Psoas muscle (tissue), 8 donors: ENCODE results near the gene ADAD2. TPM values are rescaled to one million over a fixed set of nuclear protein-coding genes. Genes with fewer than 3 reads are reported as not detected.

ENCODE experiments used
- ATAC-seq, 4 donors: fragments of 200-7000 bp; cut with Tn5 transposase; one replicate each; pipeline ENCODE4 v1.9.1; 2020; ENCODE audit warnings: moderate library complexity in 3 of 4, mild to moderate bottlenecking in 2 of 4
- DNase-seq, 2 donors: peaks; one replicate each; pipeline ENCODE4 v3.0.0-alpha.2; 2020
- H3K27ac ChIP-seq: fragments of 200-600 bp; one replicate; pipeline ENCODE4 v1.8.0; 2022
- H3K27me3 ChIP-seq, 3 donors: fragments of 200-600 bp in 1 of 3; one replicate each; pipeline versions ENCODE4 v1.6.1 to v1.8.0; 2013 to 2022; ENCODE audit warnings: low read length in 2 of 3, mild to moderate bottlenecking in 2 of 3, moderate library complexity in 1 of 3; ENCODE audit not compliant: insufficient read depth in 3 of 3
- H3K36me3 ChIP-seq, 2 donors: fragments of 200-600 bp in 1 of 2; one replicate each; pipeline versions ENCODE4 v1.6.1 to v1.8.0; 2013 to 2022; ENCODE audit warnings: low read depth in 1 of 2, mild to moderate bottlenecking in 1 of 2, moderate library complexity in 1 of 2; ENCODE audit not compliant: insufficient read depth in 1 of 2
- H3K4me1 ChIP-seq: fragments of 200-600 bp; one replicate; pipeline ENCODE4 v1.8.0; 2022
- H3K4me3 ChIP-seq: fragments of 200-600 bp; one replicate; pipeline ENCODE4 v1.8.0; 2022; ENCODE audit warnings: mild to moderate bottlenecking
- H3K9me3 ChIP-seq: fragments of 200-600 bp; one replicate; pipeline ENCODE4 v1.8.0; 2022
- CTCF ChIP-seq: fragments of 200-600 bp; IDR thresholded peaks from one replicate; pipeline ENCODE4 v1.8.0; 2022; ENCODE audit warnings: antibody characterized with exemption
- WGBS, 3 donors: extraction: QIAGEN DNeasy Blood & Tissue Kit; methylation state at CpG; one replicate each; pipeline versions ENCODE4 v1.1.6 to v1.1.7; 2013; 5-methylcytosine and 5-hydroxymethylcytosine counted together
- intact Hi-C, 2 donors: fragments of 100-400 bp; cut with DNase I; formaldehyde crosslinking; loops; one replicate each; pipeline versions ENCODE4 v1.11.0 to v1.14.2; 2022
- polyA plus RNA-seq, 3 donors: library from polyadenylated mRNA; stranded (reverse); fragments of 200-250 nt; gene quantifications; one replicate each; pipeline ENCODE4 v1.2.3, GENCODE V29; 2013
- total RNA-seq, 4 donors: library from RNA; stranded (reverse); fragmentation: NEBNext Ultra II Directional in 2 of 4; extraction: Animal tissue kit (Norgen Biotek cat#: 25700) in 2 of 4; gene quantifications; one replicate each; pipeline versions ENCODE4 v1.2.1 to v1.2.4, GENCODE V29; 2021 to 2023
- donor health status: healthy with polysubstance abuse.
- donor health status: DM: no; HTN: no; CAD: no; lungs with moderate emphysema.
- donor health status: Bipolar disorder and iron deficiency.
- donor health status: healthy.
- donor health status: DM: yes; HTN: yes; CAD: no.
- donor health status: DM: no; HTN: no; CAD: no.
- donor health status: DM: no; HTN: no; CAD: no.
- donor health status: DM: yes; HTN: yes; CAD: no.

ADAD2 gene
- total and polyA plus RNA-seq, 7 donors: 0.17 to 0.69 (median 0.18) TPM; not detected in 4

- Histone ChIP-seq H3K4me3 (no peak overlapping the region), H3K36me3 (peaks cover 6 to 62% of the 10 kb centered on the region in 2 donors), H3K27me3 (no peaks in the 10 kb centered on the region), H3K4me1 (peaks cover 20% of the 10 kb centered on the region), H3K27ac (no peak overlapping the region), H3K9me3 (no peaks in the 10 kb centered on the region)
- ATAC-seq: no peak
- intact Hi-C loops: loop anchor here (10.0 kb wide), 2 partner anchors 217 to 227 kb away; partner anchors contain the start of genes NECAB2 (in 1 of the 2) and OSGIN1 (in 1 of the 2)
- WGBS, 3 donors: 85 to 93% (median 92%) methylated on average over 40 to 41 of the region's 41 CpGs
- TF ChIP-seq CTCF: no peak
- no peak for DNase-seq
Observed at GRCh38 chr16:84181144-84181915, 9.6 kb upstream of the ADAD2 start.

GRCh38 chr16:84182104-84182503 lies 8.9 kb upstream of the ADAD2 start:
- intact Hi-C loops: loop anchor here (10.0 kb wide), 2 partner anchors 217 to 227 kb away; partner anchors contain the start of genes NECAB2 (in 1 of the 2) and OSGIN1 (in 1 of the 2)
- H3K4me1 ChIP-seq: peaks cover 16% of the 10 kb centered on the region
- 93 to 95% (median 94%) methylated on average over 18 of the region's 18 CpGs for WGBS, 3 donors

GRCh38 chr16:84182680-84183571 lies 8.0 kb upstream of the ADAD2 start:
- H3K4me1 ChIP-seq: peaks cover 11% of the 10 kb centered on the region
- peaks cover 6 to 62% of the 10 kb centered on the region in 2 donors for H3K36me3 ChIP-seq
- H3K27ac ChIP-seq: no peak overlapping the region
- H3K4me3 ChIP-seq: no peak overlapping the region
- intact Hi-C loops: loop anchor here (10.0 kb wide), 2 partner anchors 218 to 228 kb away; partner anchors contain the start of genes NECAB2 (in 1 of the 2) and OSGIN1 (in 1 of the 2)
- no peak for ATAC-seq
- no peaks in the 10 kb centered on the region for H3K9me3 ChIP-seq
- DNase-seq: no peak
- WGBS, 3 donors: 94 to 95% (median 95%) methylated on average over 26 of the region's 26 CpGs
- no peaks in the 10 kb centered on the region for H3K27me3 ChIP-seq
- no peak for TF ChIP-seq CTCF

More at GRCh38 chr16:84182104-84182503, 8.9 kb upstream of the ADAD2 start:
- Histone ChIP-seq H3K9me3 (no peaks in the 10 kb centered on the region), H3K4me3 (no peak overlapping the region), H3K27me3 (no peaks in the 10 kb centered on the region), H3K27ac (no peak overlapping the region), H3K36me3 (peaks cover 6 to 62% of the 10 kb centered on the region in 2 donors)
- TF ChIP-seq CTCF: no peak
- DNase-seq (no peak), ATAC-seq (no peak)

- Histone ChIP-seq H3K4me3 (no peak overlapping the region), H3K4me1 (peaks cover 11% of the 10 kb centered on the region), H3K27ac (no peak overlapping the region), H3K27me3 (no peaks in the 10 kb centered on the region), H3K9me3 (no peaks in the 10 kb centered on the region), H3K36me3 (peaks cover 6 to 60% of the 10 kb centered on the region in 2 donors)
- 87 to 95% (median 91%) methylated on average over 5 of the region's 5 CpGs for WGBS, 3 donors
- intact Hi-C loops: loop anchor here (10.0 kb wide), 2 partner anchors 219 to 229 kb away; partner anchors contain the start of genes NECAB2 (in 1 of the 2) and OSGIN1 (in 1 of the 2)
- TF ChIP-seq CTCF: no peak
- DNase-seq (no peak), ATAC-seq (no peak)
Observed at GRCh38 chr16:84183572-84183875, 7.4 kb upstream of the ADAD2 start.
